Keratinocyte (primary cell): Measurements from ENCODE around the gene ROPN1.
"Not testable (repeated sequence)": the region's sequence is repeated elsewhere in the genome, so short reads cannot be mapped to it uniquely, and the experiment has no call there.

Experiments
- EZH2 ChIP-seq: IDR thresholded peaks from one replicate; pipeline ENCODE4 v1.6.1; 2012; ENCODE audit warnings: inconsistent platforms, mild to moderate bottlenecking, low read length, moderate library complexity
- TF ChIP-seq, protein P1 (sequence below), 3 experiments: IDR thresholded peaks in 1 of 3; conservative IDR thresholded peaks in 1 of 3; optimal IDR thresholded peaks in 1 of 3; 2 replicates in 2 of 3; 3 replicates in 1 of 3; pipeline versions ENCODE3 to v1.5.1; 2011; ENCODE audit warnings: low read length in 3 of 3, mild to moderate bottlenecking in 3 of 3, moderate library complexity in 2 of 3, control low read depth in 1 of 3, inconsistent platforms in 1 of 3; ENCODE audit not compliant: insufficient read depth in 2 of 3; ENCODE audit errors: extremely low read depth in 1 of 3

DNA sequence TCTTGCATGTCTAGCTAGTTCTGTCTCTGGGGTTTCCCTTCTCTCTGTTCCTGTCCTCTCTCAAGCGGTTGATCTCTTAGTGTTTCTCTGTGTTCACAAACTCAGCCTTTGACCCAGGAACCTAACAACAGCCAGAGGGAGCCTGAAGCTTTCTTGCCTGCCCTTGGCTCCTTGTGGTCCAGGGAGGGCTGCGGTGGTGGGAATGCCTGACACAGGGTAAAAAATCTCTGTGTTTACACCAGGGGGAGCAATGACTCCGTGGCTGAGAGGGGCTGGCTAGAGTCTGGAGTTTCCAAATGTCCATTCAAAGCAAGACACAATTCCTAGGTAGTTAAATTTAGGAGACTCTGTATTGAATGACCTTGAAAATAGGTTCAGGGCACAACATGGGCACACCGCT, 24.6 kb upstream of the ROPN1 start:
- TF ChIP-seq, protein P1, sequence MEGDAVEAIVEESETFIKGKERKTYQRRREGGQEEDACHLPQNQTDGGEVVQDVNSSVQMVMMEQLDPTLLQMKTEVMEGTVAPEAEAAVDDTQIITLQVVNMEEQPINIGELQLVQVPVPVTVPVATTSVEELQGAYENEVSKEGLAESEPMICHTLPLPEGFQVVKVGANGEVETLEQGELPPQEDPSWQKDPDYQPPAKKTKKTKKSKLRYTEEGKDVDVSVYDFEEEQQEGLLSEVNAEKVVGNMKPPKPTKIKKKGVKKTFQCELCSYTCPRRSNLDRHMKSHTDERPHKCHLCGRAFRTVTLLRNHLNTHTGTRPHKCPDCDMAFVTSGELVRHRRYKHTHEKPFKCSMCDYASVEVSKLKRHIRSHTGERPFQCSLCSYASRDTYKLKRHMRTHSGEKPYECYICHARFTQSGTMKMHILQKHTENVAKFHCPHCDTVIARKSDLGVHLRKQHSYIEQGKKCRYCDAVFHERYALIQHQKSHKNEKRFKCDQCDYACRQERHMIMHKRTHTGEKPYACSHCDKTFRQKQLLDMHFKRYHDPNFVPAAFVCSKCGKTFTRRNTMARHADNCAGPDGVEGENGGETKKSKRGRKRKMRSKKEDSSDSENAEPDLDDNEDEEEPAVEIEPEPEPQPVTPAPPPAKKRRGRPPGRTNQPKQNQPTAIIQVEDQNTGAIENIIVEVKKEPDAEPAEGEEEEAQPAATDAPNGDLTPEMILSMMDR (optimal IDR thresholded peaks at IDR 0.05 in 1 of 3, IDR thresholded peaks at IDR 0.05 in 1 of 3, conservative IDR thresholded peaks at IDR 0.05 in 1 of 3; ENCODE audit: extremely low read depth in 1 of 3, insufficient read depth in 2 of 3, low read length in 3 of 3): peak in 2 of 3 experiments; percentile 12 to 28
- not testable (repeated sequence) for TF ChIP-seq EZH2
